ENCODE data around the gene SKA2.
A peak's percentile ranks its signal among the peaks of the same experiment; 100 is the strongest.
"Not testable (repeated sequence)": the region's sequence is repeated elsewhere in the genome, so short reads cannot be mapped to it uniquely, and the experiment has no call there.

SKA2 gene

GRCh38 chr17:59154721-59155438 lies at the start of gene SKA2:
Gene SKA2 (minus strand): TSS chr17:59155186. CDS start chr17:59155163, 23 bp downstream.
- DNase-seq, result no peak

GRCh38 chr17:59202320-59202719 lies 47.3 kb upstream of the SKA2 start:
- no peak for DNase-seq

GRCh38 chr17:59199398-59199797 lies 44.4 kb upstream of the SKA2 start:
- no peak for DNase-seq

GRCh38 chr17:59193336-59193862 lies 38.4 kb upstream of the SKA2 start:
- no peak for DNase-seq

GRCh38 chr17:59190806-59191205 lies 35.8 kb upstream of the SKA2 start:
- no peak for DNase-seq

- no peak for DNase-seq
Measured at GRCh38 chr17:59186850-59187249, 31.9 kb upstream of the SKA2 start.

- DNase-seq, result no peak
Measured at GRCh38 chr17:59185997-59186396, 31.0 kb upstream of the SKA2 start.

GRCh38 chr17:59181481-59181880 lies 26.5 kb upstream of the SKA2 start:
- DNase-seq, result no peak

- no peak for DNase-seq
Measured at GRCh38 chr17:59180626-59181025, 25.6 kb upstream of the SKA2 start.

- DNase-seq, result not testable (repeated sequence)
Measured at GRCh38 chr17:59179601-59180000, 24.6 kb upstream of the SKA2 start.

- DNase-seq, result no peak
Measured at GRCh38 chr17:59178266-59178985, 23.4 kb upstream of the SKA2 start.

GRCh38 chr17:59175076-59175475 lies 20.1 kb upstream of the SKA2 start:
- no peak for DNase-seq

- DNase-seq, result no peak
Measured at GRCh38 chr17:59174671-59175070, 19.7 kb upstream of the SKA2 start.

- DNase-seq, result no peak
Measured at GRCh38 chr17:59172436-59173004, 17.5 kb upstream of the SKA2 start.

- no peak for DNase-seq
Measured at GRCh38 chr17:59167571-59168001, 12.6 kb upstream of the SKA2 start.

GRCh38 chr17:59165933-59166342 lies 11.0 kb upstream of the SKA2 start:
- peak; percentile 67 for DNase-seq

- DNase-seq, result no peak
Measured at GRCh38 chr17:59161477-59161876, 6.5 kb upstream of the SKA2 start.

GRCh38 chr17:59160157-59161025 lies 5.4 kb upstream of the SKA2 start:
- peak; percentile 47 for DNase-seq

- DNase-seq, result peak; percentile 99
Measured at GRCh38 chr17:59155439-59156177, 622 bp upstream of the SKA2 start, which contains the start of gene PRR11. Gene PRR11 (plus strand): TSS chr17:59155746. CDS start chr17:59169753, 14,007 bp downstream.

GRCh38 chr17:59154292-59154720 lies 680 bp downstream of the SKA2 start:
- DNase-seq, result peak; percentile 23

GRCh38 chr17:59152925-59153324 lies 2.1 kb downstream of the SKA2 start:
- no peak for DNase-seq

GRCh38 chr17:59151591-59151990 lies 3.4 kb downstream of the SKA2 start:
- DNase-seq, result no peak
